Right renal pelvis (tissue), 4 donors: Measurements from ENCODE around the gene RFC1. TPM values are rescaled to one million over a fixed set of nuclear protein-coding genes. Genes with fewer than 3 reads are reported as not detected.
"Not testable (repeated sequence)": the region's sequence is repeated elsewhere in the genome, so short reads cannot be mapped to it uniquely, and the experiment has no call there.

Source experiments
- DNase-seq, 4 donors: peaks; one replicate each; pipeline ENCODE4 v3.0.0-alpha.2; 2013; ENCODE audit warnings: low read depth in 4 of 4, low spot score in 3 of 4, missing footprints in 1 of 4
- polyA plus RNA-seq, 4 donors: library from polyadenylated mRNA; unstranded; fragments of 120-200 nt; gene quantifications; one replicate each; pipeline ENCODE4 v1.2.1, GENCODE V29; 2013; ENCODE audit not compliant: insufficient read length in 4 of 4

The RFC1 gene
- polyA plus RNA-seq, 4 donors, result 67.0 to 83.3 (median 82.0) TPM

GRCh38 chr4:39360611-39361010 is 5.6 kb downstream of the RFC1 start:
- not testable (repeated sequence) for DNase-seq

DNA sequence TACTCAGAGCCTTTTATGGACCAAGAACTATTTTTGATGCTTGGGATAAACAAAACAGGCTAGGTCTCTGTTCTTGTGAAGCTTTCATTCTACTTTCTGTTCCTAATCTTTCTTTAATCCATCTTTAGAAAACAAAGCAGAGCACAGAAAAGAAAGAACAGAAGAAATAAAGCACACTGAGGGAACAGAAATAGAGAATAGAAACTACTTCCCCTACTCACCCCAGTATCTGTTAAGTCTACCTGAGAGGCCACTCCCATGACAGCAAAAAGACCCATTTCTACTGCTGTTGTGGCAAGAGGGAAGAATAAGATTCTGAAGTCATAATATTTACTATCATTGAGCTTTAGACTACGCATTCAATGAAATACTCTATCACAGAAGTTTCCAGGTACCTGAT is 9.2 kb downstream of the RFC1 start:
- no peak for DNase-seq

DNA sequence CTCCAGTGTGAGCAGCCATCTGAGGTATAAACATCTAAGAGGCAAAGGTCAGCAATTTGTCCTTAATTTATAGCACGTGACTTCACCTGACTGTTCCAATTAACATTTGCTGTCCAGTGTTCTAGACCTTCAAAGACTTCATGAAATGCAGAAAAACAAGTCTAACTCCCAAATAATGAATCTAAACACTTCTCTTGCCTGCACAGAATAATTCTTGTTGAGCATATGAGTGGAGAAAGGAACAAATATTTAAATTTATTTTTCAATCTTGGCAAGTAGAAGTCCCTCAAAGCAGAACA is 12.0 kb downstream of the RFC1 start:
- DNase-seq, result no peak

DNA sequence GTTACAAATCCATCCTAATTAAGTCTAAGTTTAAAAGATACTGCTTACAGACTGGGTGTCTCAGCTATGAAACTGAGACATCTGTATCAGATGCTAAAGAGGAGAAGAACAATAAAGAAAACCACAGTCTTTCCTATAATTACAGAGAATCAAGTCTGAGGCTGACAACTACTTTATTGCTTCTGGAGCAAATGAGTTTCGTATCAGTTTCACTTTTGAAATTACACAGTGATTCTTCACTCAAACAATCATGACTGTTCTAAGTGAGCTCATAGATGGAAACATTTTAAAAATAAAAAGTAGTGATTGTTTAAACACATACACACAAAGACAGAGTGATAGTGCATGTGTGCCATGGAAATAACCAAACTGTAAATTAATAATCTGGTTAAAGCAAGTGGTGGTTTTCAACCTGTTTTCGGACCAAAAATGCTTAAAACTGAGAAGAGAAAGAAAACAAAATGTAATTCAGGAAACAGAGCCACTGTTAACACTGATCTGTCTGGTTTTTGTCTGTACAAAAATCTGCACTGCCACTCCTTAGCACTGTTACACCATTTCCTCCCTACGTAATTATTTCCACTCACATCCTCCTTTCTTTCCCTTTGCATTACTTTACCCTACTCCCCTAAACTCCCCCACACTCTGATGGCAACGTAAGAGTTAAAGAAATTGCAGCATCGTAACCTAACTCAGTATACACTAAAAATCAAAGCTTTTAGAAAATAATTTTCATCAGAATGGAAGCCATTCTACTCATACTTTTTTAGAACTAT is 12.5 kb downstream of the RFC1 start:
- DNase-seq, result no peak

GRCh38 chr4:39353149-39353477 is 13.0 kb downstream of the RFC1 start:
- not testable (repeated sequence) for DNase-seq

DNA sequence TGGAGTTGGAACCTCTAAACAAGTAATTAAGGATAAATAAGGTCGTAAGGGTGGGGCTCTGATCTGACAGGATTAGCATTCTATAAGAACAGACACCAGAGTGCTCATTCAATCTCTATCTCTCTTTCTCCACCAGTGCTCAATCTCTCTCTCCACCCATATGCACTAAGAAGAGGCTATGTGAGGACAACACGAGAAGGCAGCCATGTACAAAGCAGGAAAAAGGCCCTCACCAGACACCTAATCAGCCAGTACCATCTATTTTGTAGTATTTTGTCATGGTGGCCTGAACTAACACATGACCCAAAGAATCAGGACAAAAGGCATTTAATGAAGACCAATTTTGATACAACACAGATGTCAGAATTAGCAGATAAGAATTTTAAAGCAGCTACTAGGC is 16.8 kb downstream of the RFC1 start:
- no peak for DNase-seq

DNA sequence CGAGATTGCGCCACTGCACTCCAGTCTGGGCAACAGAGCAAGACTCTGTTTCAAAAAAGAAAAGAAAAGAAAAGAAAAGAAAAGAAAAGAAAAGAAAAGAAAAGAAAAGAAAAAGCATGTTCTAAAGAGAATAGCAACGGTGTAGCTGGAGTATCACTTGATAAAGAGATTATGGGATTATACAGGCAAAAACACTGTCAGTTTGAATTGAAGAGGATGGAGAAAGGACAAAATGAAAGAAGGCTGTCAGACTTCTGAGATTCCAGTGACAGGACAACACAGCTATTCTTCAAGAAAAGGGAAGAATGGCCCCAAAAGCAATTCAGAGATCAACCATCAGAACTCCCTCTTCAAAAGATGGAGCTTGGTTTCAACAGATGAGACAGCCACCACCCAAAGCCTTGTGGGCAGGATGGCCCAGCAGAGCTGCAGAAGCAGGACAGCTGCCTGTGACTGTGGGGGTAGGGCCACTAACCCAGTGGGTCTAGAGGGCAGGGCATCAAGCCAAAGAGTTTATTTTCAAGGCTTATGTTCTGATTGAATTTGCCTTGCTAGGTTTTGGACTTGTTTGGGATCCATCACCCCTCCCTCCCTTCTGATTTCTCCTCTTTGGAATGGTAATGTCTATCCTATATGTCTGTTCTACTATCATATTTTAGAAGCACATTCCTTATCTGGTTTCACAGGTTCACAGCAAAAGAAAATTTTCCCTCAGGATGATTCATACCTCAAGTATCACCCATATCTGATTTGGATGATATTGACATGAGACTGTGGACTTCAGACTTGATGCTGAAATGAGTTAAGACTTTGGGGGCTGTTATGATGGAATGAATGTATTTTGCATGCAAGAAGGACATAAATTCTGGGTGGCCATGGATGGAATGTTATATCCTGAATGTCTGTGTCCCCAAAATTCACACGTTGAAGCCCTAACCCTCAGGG is 17.5 kb downstream of the RFC1 start:
- DNase-seq, result no peak

DNA sequence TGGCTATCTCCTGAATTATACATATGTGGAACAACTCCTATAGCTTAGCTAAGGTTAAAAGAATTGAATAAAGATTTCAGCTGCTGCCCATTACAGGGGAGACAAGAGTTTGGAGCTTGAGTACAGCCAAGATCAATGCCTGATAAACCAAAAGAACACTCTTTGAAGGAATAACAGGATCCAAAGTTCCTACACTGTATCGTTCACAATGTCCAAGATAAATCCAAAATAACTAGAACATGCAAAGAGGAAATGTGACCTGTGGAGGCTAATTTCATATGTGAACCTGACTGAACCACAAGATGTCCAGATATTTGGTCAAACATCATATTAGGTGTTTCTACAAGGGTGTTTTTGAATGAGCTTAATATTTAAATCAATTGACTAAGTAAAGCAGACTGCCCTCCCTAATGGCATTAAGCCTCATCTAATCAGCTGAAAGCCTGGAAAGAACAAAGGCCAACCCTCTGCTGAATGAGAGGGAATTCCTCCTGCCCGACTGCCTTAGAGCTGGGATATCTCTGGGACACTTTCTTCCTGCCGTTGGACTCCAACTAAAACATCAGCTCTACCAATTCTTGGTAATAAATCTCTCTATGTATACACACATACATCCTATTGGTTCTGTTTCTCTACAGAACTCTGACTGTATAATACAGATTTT is 19.2 kb downstream of the RFC1 start:
- DNase-seq, result no peak

DNA sequence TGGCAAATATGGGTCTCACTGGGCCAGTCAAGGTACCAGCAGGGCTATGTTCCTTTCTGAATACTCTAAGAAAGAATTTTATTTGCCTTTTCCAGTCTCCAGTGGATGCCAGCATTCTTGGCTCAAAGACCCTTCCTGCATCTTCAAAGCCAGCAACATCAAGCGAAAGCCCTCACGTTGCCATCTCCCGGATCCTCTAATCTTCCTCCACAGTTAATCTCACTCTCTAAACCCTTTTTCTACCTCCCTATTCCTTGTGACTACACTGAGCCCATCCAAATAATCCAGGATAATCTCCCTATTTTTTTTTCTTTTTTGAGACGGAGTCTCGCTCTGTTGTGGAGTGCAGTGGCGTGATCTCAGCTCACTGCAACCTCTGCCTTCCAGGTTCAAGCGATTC is 23.4 kb downstream of the RFC1 start:
- DNase-seq, result no peak

- DNase-seq, result no peak
Observed at GRCh38 chr4:39341075-39341725, 25.0 kb downstream of the RFC1 start.

DNA sequence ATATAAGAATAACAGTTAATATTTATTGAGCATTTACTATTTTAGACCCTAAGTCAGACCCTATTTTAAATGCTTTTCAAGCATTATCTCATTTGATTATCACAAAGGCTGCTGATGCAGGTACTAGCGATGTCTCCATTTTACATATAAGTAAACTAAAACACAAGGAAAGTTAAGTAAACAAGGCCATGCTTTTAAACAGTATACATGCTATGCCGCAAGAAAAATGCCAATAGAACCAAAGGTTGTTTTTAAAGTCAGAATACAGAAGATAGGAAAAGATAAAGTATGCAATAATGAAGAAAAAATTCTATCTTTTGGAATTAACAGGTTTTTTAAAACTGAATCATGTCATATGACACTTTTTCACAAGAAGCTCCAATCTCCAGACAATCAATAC is 26.2 kb downstream of the RFC1 start:
- no peak for DNase-seq

DNA sequence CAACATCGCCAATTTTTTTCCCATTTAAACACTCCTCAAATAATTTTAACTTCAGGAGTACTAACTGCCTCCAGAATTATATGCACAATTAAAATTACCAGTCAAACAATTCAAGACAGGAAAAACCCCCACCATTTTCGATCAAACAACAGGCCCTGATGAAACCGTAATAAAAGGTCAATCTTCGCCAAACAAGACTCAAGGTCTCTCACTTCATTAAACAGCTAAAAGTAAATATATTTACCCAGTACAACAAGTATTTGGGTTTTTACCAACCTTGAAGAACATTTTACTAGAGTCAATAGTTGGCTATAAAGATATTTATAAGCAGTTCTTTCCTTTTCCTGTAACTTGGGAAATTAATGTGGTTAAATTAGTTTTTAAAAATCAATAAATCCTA is 28.3 kb downstream of the RFC1 start:
- DNase-seq, result no peak

- no peak for DNase-seq
Observed at GRCh38 chr4:39335566-39335965, 30.6 kb downstream of the RFC1 start.

DNA sequence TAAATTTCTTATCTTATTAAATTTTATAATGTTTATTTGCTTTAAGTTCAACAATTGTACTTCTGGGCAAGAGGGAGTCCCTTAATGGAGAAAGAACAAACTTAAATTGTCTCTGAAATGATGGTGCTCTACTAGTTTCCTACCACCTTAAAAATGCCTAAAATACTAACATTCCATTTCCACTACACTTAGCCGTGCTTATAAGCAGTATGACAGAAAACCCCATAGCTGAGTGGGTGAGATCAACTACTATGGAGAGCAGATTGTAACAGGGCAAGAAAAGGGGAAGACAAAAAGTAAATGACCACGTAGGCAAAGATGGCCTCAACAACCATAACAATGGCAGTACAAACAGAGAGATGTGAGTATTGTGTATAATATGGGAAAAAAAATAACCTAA is 35.0 kb downstream of the RFC1 start:
- no peak for DNase-seq

DNA sequence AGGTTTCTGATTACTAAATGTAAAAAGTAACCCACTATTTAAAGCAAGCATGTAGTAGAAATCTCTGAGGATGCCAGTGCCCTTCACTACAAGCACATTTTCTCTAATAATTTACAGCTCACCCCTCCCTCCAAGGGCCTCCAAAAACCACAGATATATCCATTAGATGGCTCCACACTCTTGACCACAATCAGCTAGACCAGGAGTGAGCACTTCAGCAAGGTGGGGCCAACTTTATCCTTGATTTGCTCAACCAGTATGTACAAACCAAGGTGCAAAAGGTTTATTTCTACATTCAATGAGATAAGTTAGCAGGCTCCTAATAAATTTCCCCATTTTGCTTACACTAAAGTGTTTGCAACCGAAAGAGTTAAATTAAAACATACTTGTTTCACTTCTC is 35.8 kb downstream of the RFC1 start:
- no peak for DNase-seq

- DNase-seq, result no peak
Observed at GRCh38 chr4:39326468-39326977, 39.6 kb downstream of the RFC1 start.

GRCh38 chr4:39324897-39325613 is 41.1 kb downstream of the RFC1 start:
- DNase-seq, result no peak

GRCh38 chr4:39324446-39324845 is 41.7 kb downstream of the RFC1 start:
- no peak for DNase-seq

DNA sequence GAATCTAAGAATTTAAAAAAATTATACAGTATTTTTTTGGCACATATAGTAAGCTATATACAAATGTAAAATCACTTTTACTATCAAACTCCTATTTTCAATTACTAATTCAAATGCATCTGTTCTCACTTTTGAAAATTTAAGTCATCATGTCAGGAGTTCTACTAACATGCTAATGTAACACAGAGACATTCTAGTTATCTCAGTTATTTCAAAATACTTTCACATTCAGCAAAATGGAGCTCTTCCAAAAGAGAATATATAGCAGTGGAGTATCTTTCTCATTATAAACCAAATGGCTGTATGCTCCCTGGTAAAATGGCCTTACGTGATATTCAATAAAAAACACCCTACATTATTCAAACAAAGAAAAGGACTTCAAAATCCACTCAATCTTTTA is 42.3 kb downstream of the RFC1 start:
- no peak for DNase-seq

DNA sequence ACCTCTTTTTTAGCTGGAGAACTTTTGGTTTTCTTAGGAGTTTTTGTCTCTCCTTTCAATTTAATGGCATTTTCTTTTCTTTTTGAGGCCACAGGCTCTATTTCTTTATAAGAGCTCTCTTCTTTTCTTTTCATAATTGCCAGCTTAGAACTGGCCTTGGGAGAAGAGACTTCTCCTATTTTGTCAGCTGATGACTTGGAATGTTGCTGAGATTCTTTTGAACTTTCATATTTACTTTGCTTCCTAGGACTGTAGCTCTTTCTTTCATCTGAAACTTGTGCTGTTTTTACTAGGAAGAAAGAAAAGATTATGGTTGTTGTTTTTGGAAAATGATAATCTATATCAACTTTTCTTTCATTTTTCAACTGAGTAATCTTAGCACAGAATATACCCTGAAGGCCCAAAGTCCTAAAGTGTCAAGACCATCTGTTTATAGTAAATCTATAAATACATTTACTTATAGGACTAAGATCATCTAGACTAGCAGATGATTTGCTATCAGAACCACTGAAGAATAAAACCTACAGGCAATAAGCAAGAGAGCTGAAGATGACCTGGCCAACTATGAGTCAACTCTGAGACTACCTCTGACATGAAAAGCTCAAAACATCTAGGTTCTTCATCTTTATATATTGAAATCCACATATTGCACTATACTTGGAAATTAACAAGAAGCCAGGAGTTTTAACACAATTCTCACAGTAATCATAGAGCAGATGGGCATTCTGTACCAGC is 45.6 kb downstream of the RFC1 start:
- DNase-seq, result no peak
